ENCODE data around the gene SYTL1. TPM values are rescaled to one million over a fixed set of nuclear protein-coding genes. Genes with fewer than 3 reads are reported as not detected.

The SYTL1 gene
- total and polyA plus RNA-seq, 4 donors: 10.5 to 58.0 (median 34.6) TPM

DNA sequence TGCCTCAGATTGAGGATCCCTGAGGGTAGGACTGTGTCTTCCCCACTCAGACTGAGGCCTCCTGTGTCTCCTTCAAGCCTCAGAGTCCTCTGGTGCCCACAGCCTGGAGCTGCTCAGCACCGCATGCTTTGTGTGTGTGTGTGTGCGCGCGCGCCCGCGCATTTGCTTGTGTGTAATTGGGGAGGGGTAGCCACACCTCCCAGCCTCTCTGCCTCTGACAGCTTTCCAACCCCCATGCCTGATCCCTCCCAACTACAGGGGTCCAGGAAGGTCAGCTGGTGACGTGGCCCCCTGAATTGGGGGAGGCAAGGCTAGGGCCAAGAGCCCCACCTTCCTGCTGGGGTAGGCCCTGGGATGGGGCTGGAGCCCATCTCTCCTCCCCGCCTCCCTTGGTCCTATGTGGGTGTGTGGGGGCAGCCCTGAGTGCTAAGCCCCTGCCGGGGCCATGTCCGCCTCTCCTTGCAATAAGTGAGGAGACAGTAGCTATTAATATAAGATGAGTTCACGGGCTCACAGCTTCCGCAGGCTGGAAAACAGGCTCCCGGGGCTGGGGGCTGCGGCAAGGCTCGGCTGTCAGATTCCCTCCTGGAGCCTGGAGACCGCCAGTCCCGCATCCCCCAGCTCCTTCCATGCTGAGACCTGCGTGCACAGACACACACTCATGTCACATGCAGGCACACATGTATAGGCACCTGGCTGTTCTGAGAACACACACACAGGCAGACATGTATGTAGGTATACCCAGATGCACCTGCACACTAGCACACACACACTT is 57.6 kb downstream of the SYTL1 start:
- no peak for TF ChIP-seq CTCF (IDR thresholded peaks at IDR 0.05; ENCODE audit: control extremely low read depth, extremely low read depth)
- Histone ChIP-seq H3K27me3 (ENCODE audit: control insufficient read depth in 3 of 3, insufficient read depth in 3 of 3, low read length in 2 of 3) (no peaks in the 10 kb centered on the region), H3K4me1 (ENCODE audit: control insufficient read depth in 5 of 5, insufficient read depth in 5 of 5, low read length in 5 of 5) (peaks cover 0 to 46% (median 25%) of the 10 kb centered on the region in 5 donors), H3K9ac (ENCODE audit: insufficient read depth in 1 of 2, low read length in 2 of 2) (no peak overlapping the region), H3K27ac (ENCODE audit: low read depth in 1 of 2, low read length in 1 of 2) (no peak overlapping the region), H3K9me3 (ENCODE audit: control insufficient read depth in 4 of 4, insufficient read depth in 3 of 4, low read length in 3 of 4) (peaks cover 0 to under 1% (median 0%) of the 10 kb centered on the region in 4 donors), H3K36me3 (ENCODE audit: control insufficient read depth in 4 of 4, insufficient read depth in 4 of 4, low read length in 4 of 4) (no peaks in the 10 kb centered on the region), H3K4me3 (no peak overlapping the region)
- WGBS, 2 donors: 54 to 86% methylated on average over 19 of the region's 19 CpGs
- peak in 2 of 3 donors; percentile 64 to 65 for DNase-seq
- no peak for ATAC-seq (ENCODE audit: insufficient read depth, low FRiP score)

- DNase-seq: peak in 2 of 3 donors; percentile 47 to 54
- Histone ChIP-seq H3K9ac (ENCODE audit: insufficient read depth in 1 of 2, low read length in 2 of 2) (no peak overlapping the region), H3K27me3 (ENCODE audit: control insufficient read depth in 3 of 3, insufficient read depth in 3 of 3, low read length in 2 of 3) (no peaks in the 10 kb centered on the region), H3K27ac (ENCODE audit: low read depth in 1 of 2, low read length in 1 of 2) (no peak overlapping the region), H3K9me3 (ENCODE audit: control insufficient read depth in 4 of 4, insufficient read depth in 3 of 4, low read length in 3 of 4) (no peaks in the 10 kb centered on the region), H3K36me3 (ENCODE audit: control insufficient read depth in 4 of 4, insufficient read depth in 4 of 4, low read length in 4 of 4) (peaks cover 0 to 2% (median 0%) of the 10 kb centered on the region in 4 donors), H3K4me3 (no peak overlapping the region), H3K4me1 (ENCODE audit: control insufficient read depth in 5 of 5, insufficient read depth in 5 of 5, low read length in 5 of 5) (peaks cover 0 to 46% (median 25%) of the 10 kb centered on the region in 5 donors)
- TF ChIP-seq CTCF (IDR thresholded peaks at IDR 0.05; ENCODE audit: control extremely low read depth, extremely low read depth): no peak
- WGBS, 2 donors: 47 to 61% methylated on average over 13 of the region's 13 CpGs
- no peak for ATAC-seq (ENCODE audit: insufficient read depth, low FRiP score)
Measured at GRCh38 chr1:27400082-27400962, 58.5 kb downstream of the SYTL1 start.

DNA sequence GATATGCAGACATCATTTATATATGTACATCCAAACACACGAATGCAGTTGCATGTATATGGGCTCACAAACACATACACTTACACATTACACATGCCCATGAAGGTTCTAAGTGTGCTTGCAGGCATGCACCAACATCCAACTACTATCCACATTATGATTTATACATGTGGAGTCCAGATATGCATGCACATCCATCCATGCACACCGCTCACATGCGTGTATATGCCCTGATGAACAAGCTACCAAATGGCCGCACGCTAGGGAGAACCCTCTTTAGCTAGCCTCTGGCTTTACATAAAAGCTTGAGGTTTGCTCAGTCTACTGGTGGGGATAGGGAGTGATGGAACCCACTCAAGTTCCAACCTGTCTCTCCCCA is 59.1 kb downstream of the SYTL1 start:
- no peak overlapping the region for H3K4me3 ChIP-seq
- ATAC-seq (ENCODE audit: insufficient read depth, low FRiP score): no peak
- peaks cover 0 to 44% (median 23%) of the 10 kb centered on the region in 5 donors for H3K4me1 ChIP-seq (ENCODE audit: control insufficient read depth in 5 of 5, insufficient read depth in 5 of 5, low read length in 5 of 5)
- no peaks in the 10 kb centered on the region for H3K9me3 ChIP-seq (ENCODE audit: control insufficient read depth in 4 of 4, insufficient read depth in 3 of 4, low read length in 3 of 4)
- H3K27ac ChIP-seq (ENCODE audit: low read depth in 1 of 2, low read length in 1 of 2): no peak overlapping the region
- TF ChIP-seq CTCF (IDR thresholded peaks at IDR 0.05; ENCODE audit: control extremely low read depth, extremely low read depth): no peak
- H3K27me3 ChIP-seq (ENCODE audit: control insufficient read depth in 3 of 3, insufficient read depth in 3 of 3, low read length in 2 of 3): no peaks in the 10 kb centered on the region
- no peak overlapping the region for H3K9ac ChIP-seq (ENCODE audit: insufficient read depth in 1 of 2, low read length in 2 of 2)
- no peak for DNase-seq
- peaks cover 0 to 2% (median under 1%) of the 10 kb centered on the region in 4 donors for H3K36me3 ChIP-seq (ENCODE audit: control insufficient read depth in 4 of 4, insufficient read depth in 4 of 4, low read length in 4 of 4)
- 89 to 93% methylated on average over 5 of the region's 5 CpGs for WGBS, 2 donors
